Vagina (tissue), 2 donors: ENCODE measurements around the gene CD5L. TPM values are rescaled to one million over a fixed set of nuclear protein-coding genes. Genes with fewer than 3 reads are reported as not detected.

Experiments used
- DNase-seq, 2 donors: peaks; one replicate each; pipeline ENCODE4 v3.0.0-alpha.2; 2017; ENCODE audit errors: extremely low spot score in 2 of 2
- H3K27ac ChIP-seq: fragments of 200-600 bp; sonication (generic); one replicate; pipeline ENCODE4 v1.5.1; 2019
- H3K27me3 ChIP-seq: fragments of 200-600 bp; sonication (generic); one replicate; pipeline ENCODE4 v1.5.1; 2019
- H3K36me3 ChIP-seq, 2 donors: fragments of 200-600 bp; sonication (generic); one replicate each; pipeline ENCODE4 v1.5.1; 2017 to 2019
- H3K4me1 ChIP-seq: fragments of 200-600 bp; sonication (generic); one replicate; pipeline ENCODE4 v1.5.1; 2019
- H3K4me3 ChIP-seq, 2 donors: fragments of 200-600 bp; sonication (generic); 1 replicate in 1 of 2; 2 replicates in 1 of 2; pipeline ENCODE4 v1.5.1; 2016 to 2019
- H3K9me3 ChIP-seq: fragments of 200-600 bp; sonication (generic); one replicate; pipeline ENCODE4 v1.5.1; 2019
- CTCF ChIP-seq, 3 experiments: fragments of 450-650 bp in 2 of 3; fragments of 200-600 bp in 1 of 3; sonication (generic) in 1 of 3; IDR thresholded peaks; one replicate each; pipeline ENCODE4 v1.5.1; 2017 to 2019; ENCODE audit warnings: antibody characterized with exemption in 3 of 3, mild to moderate bottlenecking in 2 of 3, moderate library complexity in 2 of 3
- POLR2A ChIP-seq, 2 donors: fragments of 450-650 bp; IDR thresholded peaks; one replicate each; pipeline ENCODE4 v1.6.1; 2017; ENCODE audit warnings: antibody characterized with exemption in 2 of 2, mild to moderate bottlenecking in 2 of 2, moderate library complexity in 2 of 2
- POLR2AphosphoS5 ChIP-seq, 2 donors: sonication (generic); formaldehyde crosslinking; IDR thresholded peaks; one replicate each; pipeline ENCODE4 v1.9.0; 2017; ENCODE audit warnings: antibody characterized with exemption in 2 of 2, mild to moderate bottlenecking in 2 of 2, low read depth in 1 of 2; ENCODE audit not compliant: insufficient read depth in 1 of 2
- intact Hi-C: fragments of 100-400 bp; cut with DNase I; formaldehyde crosslinking; loops from one replicate; pipeline ENCODE4 v1.15.1; 2023
- total RNA-seq: library from RNA; depleted of rRNA; stranded (reverse); fragments of >200 nt; gene quantifications from one replicate; pipeline ENCODE4 v1.2.3, GENCODE V29; 2016

CD5L gene
- total RNA-seq, 1 donor from 2014 or later: not detected

- H3K4me3 ChIP-seq: no peak overlapping the region
- no peaks in the 10 kb centered on the region for H3K9me3 ChIP-seq
- H3K27me3 ChIP-seq: no peaks in the 10 kb centered on the region
- no peak for DNase-seq
- TF ChIP-seq CTCF (IDR thresholded peaks at IDR 0.05) (no peak), POLR2A (IDR thresholded peaks at IDR 0.05) (no peak), POLR2AphosphoS5 (IDR thresholded peaks at IDR 0.05; ENCODE audit: insufficient read depth in 1 of 2, low read depth in 1 of 2) (no peak)
- H3K27ac ChIP-seq: no peak overlapping the region
- intact Hi-C loops: no loop called here
- no peaks in the 10 kb centered on the region for H3K36me3 ChIP-seq
- H3K4me1 ChIP-seq: no peaks in the 10 kb centered on the region
These were observed 41.6 kb downstream of the CD5L start for GRCh38 chr1:157799996-157800395.

GRCh38 chr1:157798211-157798610, 43.4 kb downstream of the CD5L start:
- intact Hi-C loops: no loop called here
- TF ChIP-seq POLR2A (IDR thresholded peaks at IDR 0.05) (no peak), POLR2AphosphoS5 (IDR thresholded peaks at IDR 0.05; ENCODE audit: insufficient read depth in 1 of 2, low read depth in 1 of 2) (no peak), CTCF (IDR thresholded peaks at IDR 0.05) (no peak)
- H3K27ac ChIP-seq: no peak overlapping the region
- no peaks in the 10 kb centered on the region for H3K36me3 ChIP-seq
- H3K4me3 ChIP-seq: no peak overlapping the region
- H3K9me3 ChIP-seq: no peaks in the 10 kb centered on the region
- H3K27me3 ChIP-seq: no peaks in the 10 kb centered on the region
- no peak for DNase-seq
- H3K4me1 ChIP-seq: no peaks in the 10 kb centered on the region

- DNase-seq: no peak
- no peak overlapping the region for H3K4me3 ChIP-seq
- intact Hi-C loops: no loop called here
- H3K9me3 ChIP-seq: no peaks in the 10 kb centered on the region
- no peaks in the 10 kb centered on the region for H3K4me1 ChIP-seq
- no peak for TF ChIP-seq POLR2A (IDR thresholded peaks at IDR 0.05)
- TF ChIP-seq POLR2AphosphoS5 (IDR thresholded peaks at IDR 0.05; ENCODE audit: insufficient read depth in 1 of 2, low read depth in 1 of 2): no peak
- TF ChIP-seq CTCF (IDR thresholded peaks at IDR 0.05): no peak
- H3K27me3 ChIP-seq: no peaks in the 10 kb centered on the region
- H3K36me3 ChIP-seq: no peaks in the 10 kb centered on the region
- no peak overlapping the region for H3K27ac ChIP-seq
These were observed 56.4 kb downstream of the CD5L start for GRCh38 chr1:157785248-157785647.

GRCh38 chr1:157784801-157785200, 56.8 kb downstream of the CD5L start:
- TF ChIP-seq CTCF (IDR thresholded peaks at IDR 0.05) (no peak), POLR2AphosphoS5 (IDR thresholded peaks at IDR 0.05; ENCODE audit: insufficient read depth in 1 of 2, low read depth in 1 of 2) (no peak), POLR2A (IDR thresholded peaks at IDR 0.05) (no peak)
- no peaks in the 10 kb centered on the region for H3K9me3 ChIP-seq
- no peak overlapping the region for H3K27ac ChIP-seq
- H3K4me3 ChIP-seq: no peak overlapping the region
- intact Hi-C loops: no loop called here
- DNase-seq: no peak
- H3K27me3 ChIP-seq: no peaks in the 10 kb centered on the region
- H3K4me1 ChIP-seq: no peaks in the 10 kb centered on the region
- no peaks in the 10 kb centered on the region for H3K36me3 ChIP-seq

GRCh38 chr1:157782931-157783330, 58.7 kb downstream of the CD5L start:
- intact Hi-C loops: no loop called here
- H3K9me3 ChIP-seq: no peaks in the 10 kb centered on the region

More at GRCh38 chr1:157782931-157783330, 58.7 kb downstream of the CD5L start:
- no peak for TF ChIP-seq POLR2A (IDR thresholded peaks at IDR 0.05)
- TF ChIP-seq CTCF (IDR thresholded peaks at IDR 0.05): no peak
- no peak for TF ChIP-seq POLR2AphosphoS5 (IDR thresholded peaks at IDR 0.05; ENCODE audit: insufficient read depth in 1 of 2, low read depth in 1 of 2)
- Histone ChIP-seq H3K4me3 (no peak overlapping the region), H3K4me1 (no peaks in the 10 kb centered on the region), H3K36me3 (no peaks in the 10 kb centered on the region), H3K27ac (no peak overlapping the region), H3K27me3 (no peaks in the 10 kb centered on the region)
- DNase-seq: no peak
